Neural progenitor cell (in vitro differentiated cells): ENCODE data around the gene PDE4A. TPM values are rescaled to one million over a fixed set of nuclear protein-coding genes. Genes with fewer than 3 reads are reported as not detected.
A peak's percentile ranks its signal among the peaks of the same experiment; 100 is the strongest.

Experiments used
- DNase-seq: peaks from one replicate; pipeline ENCODE4 v3.0.0-alpha.2; 2016; ENCODE audit warnings: low spot score
- H2AFZ ChIP-seq: fragments of 200-600 bp; sonication (generic); replicated peaks from 2 replicates; pipeline ENCODE4 v1.6.1; 2016; ENCODE audit warnings: antibody characterized with exemption
- H3F3A ChIP-seq: fragments of 200-600 bp; sonication (generic); 2 replicates; pipeline ENCODE4 v1.6.1; 2016; ENCODE audit warnings: antibody characterized with exemption, low read depth
- H3K27ac ChIP-seq: fragments of 200-600 bp; sonication (generic); 2 replicates; pipeline ENCODE4 v1.5.1; 2016; ENCODE audit warnings: mild to moderate bottlenecking
- H3K27me3 ChIP-seq: fragments of 200-600 bp; sonication (generic); 2 replicates; pipeline ENCODE4 v1.6.1; 2016; ENCODE audit warnings: mild to moderate bottlenecking, moderate library complexity
- H3K36me3 ChIP-seq: fragments of 200-600 bp; sonication (generic); 2 replicates; pipeline ENCODE4 v1.5.1; 2016
- H3K4me1 ChIP-seq: fragments of 200-600 bp; sonication (generic); 2 replicates; pipeline ENCODE4 v1.6.1; 2016; ENCODE audit warnings: mixed run types
- H3K4me2 ChIP-seq: fragments of 200-600 bp; sonication (generic); 2 replicates; pipeline ENCODE4 v1.6.1; 2016
- H3K4me3 ChIP-seq: fragments of 200-600 bp; sonication (generic); 2 replicates; pipeline ENCODE4 v1.5.1; 2016
- H3K79me2 ChIP-seq: fragments of 200-600 bp; sonication (generic); 2 replicates; pipeline ENCODE4 v1.6.1; 2016; ENCODE audit warnings: low read depth
- H3K9ac ChIP-seq: fragments of 200-600 bp; sonication (generic); 2 replicates; pipeline ENCODE4 v1.6.1; 2016
- H3K9me3 ChIP-seq: fragments of 200-600 bp; sonication (generic); 2 replicates; pipeline ENCODE4 v1.5.1; 2016; ENCODE audit warnings: low read depth
- H4K20me1 ChIP-seq: fragments of 200-600 bp; sonication (generic); 2 replicates; pipeline ENCODE4 v1.6.1; 2016; ENCODE audit warnings: low read depth
- H3K27ac Mint-ChIP-seq: 3 replicates; pipeline ENCODE4 v1.8.0; 2021; ENCODE audit warnings: mixed read lengths
- H3K27me3 Mint-ChIP-seq: 2 replicates; pipeline ENCODE4 v1.8.0; 2022; ENCODE audit warnings: low read depth, mild to moderate bottlenecking, inconsistent platforms, moderate library complexity, mixed read lengths; ENCODE audit not compliant: insufficient read depth
- H3K36me3 Mint-ChIP-seq: 3 replicates; pipeline ENCODE4 v1.8.0; 2021; ENCODE audit warnings: mixed read lengths
- H3K4me1 Mint-ChIP-seq: 3 replicates; pipeline ENCODE4 v1.8.0; 2021; ENCODE audit warnings: mixed read lengths
- H3K4me3 Mint-ChIP-seq: 3 replicates; pipeline ENCODE4 v1.8.0; 2021; ENCODE audit warnings: mild to moderate bottlenecking, moderate library complexity, mixed read lengths
- H3K9me3 Mint-ChIP-seq: 3 replicates; pipeline ENCODE4 v1.8.0; 2020; ENCODE audit warnings: mixed read lengths
- EZH2 ChIP-seq: fragments of 200-600 bp; sonication (generic); IDR thresholded peaks from 2 replicates; pipeline ENCODE4 v1.6.1; 2017; ENCODE audit warnings: antibody characterized with exemption, mild to moderate bottlenecking, moderate library complexity
- EZH2phosphoT487 ChIP-seq: fragments of 200-600 bp; sonication (generic); IDR thresholded peaks from 2 replicates; pipeline ENCODE4 v1.6.1; 2017; ENCODE audit warnings: antibody characterized with exemption
- total RNA-seq: library from RNA; depleted of rRNA; stranded (reverse); fragments of >200 nt; gene quantifications from 2 replicates; pipeline ENCODE4 v1.2.3, GENCODE V29; 2015; ENCODE audit warnings: low replicate concordance
- TF ChIP-seq, protein P1 (sequence below): fragments of 200-600 bp; sonication (generic); IDR thresholded peaks from 2 replicates; pipeline ENCODE4 v1.5.1; 2017; ENCODE audit warnings: antibody characterized with exemption, mild to moderate bottlenecking

The PDE4A gene
- total RNA-seq, 1 donor from 2014 or later: 0.37 TPM

DNA sequence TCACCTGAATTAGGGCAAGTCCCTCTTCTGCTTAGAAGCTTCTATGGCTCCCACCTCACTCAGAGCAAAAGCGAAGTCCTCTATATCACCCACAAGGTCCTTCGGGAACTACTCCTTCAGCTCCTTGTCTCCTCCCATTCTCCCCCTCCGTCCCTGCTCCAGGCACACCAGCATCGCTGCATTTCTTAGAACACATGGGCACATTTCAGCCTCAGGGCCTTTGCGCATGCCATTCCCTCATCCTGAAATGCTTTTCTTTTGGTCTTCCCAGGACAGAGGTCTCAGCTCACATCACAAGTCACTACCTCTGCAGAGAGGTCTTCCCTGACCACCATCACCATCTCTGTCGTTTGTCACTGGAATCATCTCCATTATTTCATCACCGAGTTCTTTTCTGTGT lies 92.9 kb downstream of the PDE4A start:
- H3K9me3 ChIP-seq: no peaks in the 10 kb centered on the region
- Mint-ChIP-seq H3K27me3 (peaks cover 25% of the 10 kb centered on the region), H3K4me3 (peak overlapping the region; percentile 5), H3K4me1 (peaks cover 27% of the 10 kb centered on the region), H3K27ac (no peak overlapping the region), H3K9me3 (no peaks in the 10 kb centered on the region), H3K36me3 (no peaks in the 10 kb centered on the region)
- H4K20me1 ChIP-seq: peaks cover 22% of the 10 kb centered on the region
- H3K4me3 ChIP-seq: no peak overlapping the region
- TF ChIP-seq, protein P1, sequence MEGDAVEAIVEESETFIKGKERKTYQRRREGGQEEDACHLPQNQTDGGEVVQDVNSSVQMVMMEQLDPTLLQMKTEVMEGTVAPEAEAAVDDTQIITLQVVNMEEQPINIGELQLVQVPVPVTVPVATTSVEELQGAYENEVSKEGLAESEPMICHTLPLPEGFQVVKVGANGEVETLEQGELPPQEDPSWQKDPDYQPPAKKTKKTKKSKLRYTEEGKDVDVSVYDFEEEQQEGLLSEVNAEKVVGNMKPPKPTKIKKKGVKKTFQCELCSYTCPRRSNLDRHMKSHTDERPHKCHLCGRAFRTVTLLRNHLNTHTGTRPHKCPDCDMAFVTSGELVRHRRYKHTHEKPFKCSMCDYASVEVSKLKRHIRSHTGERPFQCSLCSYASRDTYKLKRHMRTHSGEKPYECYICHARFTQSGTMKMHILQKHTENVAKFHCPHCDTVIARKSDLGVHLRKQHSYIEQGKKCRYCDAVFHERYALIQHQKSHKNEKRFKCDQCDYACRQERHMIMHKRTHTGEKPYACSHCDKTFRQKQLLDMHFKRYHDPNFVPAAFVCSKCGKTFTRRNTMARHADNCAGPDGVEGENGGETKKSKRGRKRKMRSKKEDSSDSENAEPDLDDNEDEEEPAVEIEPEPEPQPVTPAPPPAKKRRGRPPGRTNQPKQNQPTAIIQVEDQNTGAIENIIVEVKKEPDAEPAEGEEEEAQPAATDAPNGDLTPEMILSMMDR: no peak
- TF ChIP-seq EZH2 (no peak), EZH2phosphoT487 (no peak)
- no peak overlapping the region for H3K9ac ChIP-seq
- H3K27me3 ChIP-seq: peaks cover 80% of the 10 kb centered on the region
- no peak overlapping the region for H2AFZ ChIP-seq
- H3K36me3 ChIP-seq: no peaks in the 10 kb centered on the region
- H3K4me2 ChIP-seq: no peak overlapping the region
- no peaks in the 10 kb centered on the region for H3K79me2 ChIP-seq
- no peak overlapping the region for H3K27ac ChIP-seq
- no peak for DNase-seq
- H3K4me1 ChIP-seq: peaks cover 16% of the 10 kb centered on the region
- H3F3A ChIP-seq: peaks cover 31% of the 10 kb centered on the region

DNA sequence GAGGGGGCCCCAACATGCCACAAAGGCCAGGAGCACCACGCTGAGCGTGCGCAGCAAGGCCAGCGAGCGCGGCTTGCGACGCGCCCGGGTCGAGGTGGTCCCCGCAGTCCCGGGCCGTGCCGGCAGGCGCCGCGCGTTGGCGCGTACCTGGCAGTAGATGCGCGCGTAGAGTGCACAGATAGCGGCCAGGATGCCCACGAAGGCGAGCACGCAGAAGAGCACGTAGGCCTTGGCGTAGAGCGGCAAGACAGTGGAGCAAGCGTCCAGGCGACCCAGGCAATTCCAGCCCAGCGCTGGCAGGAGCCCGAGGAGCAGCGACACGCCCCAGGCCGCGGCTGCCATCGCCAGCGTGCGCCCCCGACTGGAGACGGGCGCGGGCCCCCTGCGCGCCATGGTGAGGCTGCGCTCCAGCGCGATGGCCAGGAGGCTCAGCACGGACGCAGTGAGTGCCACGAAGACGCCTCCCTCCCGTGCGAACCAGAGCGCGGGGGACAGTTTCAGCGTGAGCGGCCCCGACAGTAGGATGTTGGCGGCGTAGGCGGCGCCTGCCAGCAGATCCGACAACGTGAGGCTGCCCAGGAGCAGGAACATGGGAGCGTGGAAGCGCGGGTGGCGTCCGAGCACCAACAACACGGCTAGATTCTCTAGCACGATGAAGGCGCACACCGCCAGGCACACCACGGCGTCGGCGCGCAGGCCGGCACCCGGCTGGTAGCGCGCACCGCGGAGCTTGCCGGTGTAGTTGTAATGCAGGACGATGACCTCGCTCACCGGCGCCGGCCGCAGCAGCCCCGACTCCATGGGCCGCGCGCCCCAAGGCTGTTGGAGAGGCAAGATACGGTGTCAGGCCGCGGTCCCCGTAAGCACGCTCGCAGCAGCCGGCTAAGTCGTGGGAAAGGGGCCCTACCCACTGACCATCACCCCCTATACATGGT lies 94.1 kb downstream of the PDE4A start:
- no peaks in the 10 kb centered on the region for H3K36me3 Mint-ChIP-seq
- peak overlapping the region; percentile 41 for H3K4me3 ChIP-seq
- H3K27ac ChIP-seq: no peak overlapping the region
- H3K9me3 ChIP-seq: no peaks in the 10 kb centered on the region
- peaks cover 22% of the 10 kb centered on the region for H4K20me1 ChIP-seq
- H3K27me3 Mint-ChIP-seq: peaks cover 33% of the 10 kb centered on the region
- TF ChIP-seq, protein P1: peak; percentile 55
- TF ChIP-seq EZH2phosphoT487: peak; percentile 93
- TF ChIP-seq EZH2: peak; percentile 90
- H3K9me3 Mint-ChIP-seq: peaks cover 2% of the 10 kb centered on the region
- peak overlapping the region; percentile 71 for H3K4me2 ChIP-seq
- peaks cover 21% of the 10 kb centered on the region for H3K4me1 ChIP-seq
- H3K79me2 ChIP-seq: no peaks in the 10 kb centered on the region
- peaks cover 92% of the 10 kb centered on the region for H3K27me3 ChIP-seq
- H3K36me3 ChIP-seq: no peaks in the 10 kb centered on the region
- peaks cover 36% of the 10 kb centered on the region for H3K4me1 Mint-ChIP-seq
- no peak overlapping the region for H3K9ac ChIP-seq
- peak overlapping the region; percentile 64 for H3K4me3 Mint-ChIP-seq
- peak; percentile 88 for DNase-seq
- no peak overlapping the region for H3K27ac Mint-ChIP-seq
- H2AFZ ChIP-seq: peak overlapping the region; percentile 98
- H3F3A ChIP-seq: peaks cover 31% of the 10 kb centered on the region

DNA sequence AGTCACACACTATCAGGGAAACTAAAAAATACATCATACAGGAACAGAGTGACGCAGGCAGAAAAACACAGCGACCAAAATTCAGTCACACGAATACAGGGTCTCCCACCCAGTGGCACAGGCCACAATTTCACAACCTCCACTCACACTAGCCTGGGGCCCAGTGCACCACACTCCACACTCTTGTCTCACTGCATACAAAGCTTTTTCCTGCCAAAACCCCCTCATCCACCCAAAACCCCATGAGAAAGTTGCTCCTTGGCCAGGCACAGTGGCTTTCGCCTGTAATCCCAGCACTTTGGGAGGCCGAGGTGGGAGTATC lies 95.7 kb downstream of the PDE4A start:
- Histone ChIP-seq H3K4me1 (peaks cover 21% of the 10 kb centered on the region), H3K27ac (no peak overlapping the region), H3F3A (peaks cover 31% of the 10 kb centered on the region), H3K9me3 (no peaks in the 10 kb centered on the region), H3K9ac (no peak overlapping the region), H3K27me3 (peaks cover 100% of the 10 kb centered on the region), H3K4me3 (no peak overlapping the region), H3K36me3 (no peaks in the 10 kb centered on the region), H2AFZ (no peak overlapping the region), H3K79me2 (no peaks in the 10 kb centered on the region), H3K4me2 (no peak overlapping the region), H4K20me1 (peaks cover 22% of the 10 kb centered on the region)
- H3K4me1 Mint-ChIP-seq: peaks cover 34% of the 10 kb centered on the region
- peak overlapping the region; percentile 15 for H3K27ac Mint-ChIP-seq
- peaks cover 34% of the 10 kb centered on the region for H3K27me3 Mint-ChIP-seq
- TF ChIP-seq EZH2phosphoT487 (no peak), EZH2 (no peak)
- TF ChIP-seq, protein P1: no peak
- H3K4me3 Mint-ChIP-seq: peak overlapping the region; percentile 33
- H3K36me3 Mint-ChIP-seq: no peaks in the 10 kb centered on the region
- DNase-seq: no peak
- peaks cover 3% of the 10 kb centered on the region for H3K9me3 Mint-ChIP-seq
